ENCODE measurements around the gene ARRDC4. TPM values are rescaled to one million over a fixed set of nuclear protein-coding genes. Genes with fewer than 3 reads are reported as not detected.

The ARRDC4 gene
- total and polyA plus RNA-seq, 2 of the 8 experiments (the other 6 are each of a cell fraction or from before 2014, with no cell fraction given) = 3.5 to 3.8 TPM

- TF ChIP-seq SRF (IDR thresholded peaks at IDR 0.05; ENCODE audit: low read depth, low read length) (no peak), JUN (IDR thresholded peaks at IDR 0.05; ENCODE audit: low read depth, low read length) (no peak), SIRT6 (IDR thresholded peaks at IDR 0.05; ENCODE audit: low read length) (no peak)
Observed at GRCh38 chr15:97986781-97987180, 26.3 kb downstream of the ARRDC4 start (continued).

Data from H1 (cell line).